ENCODE results near the gene USP37.

DNA sequence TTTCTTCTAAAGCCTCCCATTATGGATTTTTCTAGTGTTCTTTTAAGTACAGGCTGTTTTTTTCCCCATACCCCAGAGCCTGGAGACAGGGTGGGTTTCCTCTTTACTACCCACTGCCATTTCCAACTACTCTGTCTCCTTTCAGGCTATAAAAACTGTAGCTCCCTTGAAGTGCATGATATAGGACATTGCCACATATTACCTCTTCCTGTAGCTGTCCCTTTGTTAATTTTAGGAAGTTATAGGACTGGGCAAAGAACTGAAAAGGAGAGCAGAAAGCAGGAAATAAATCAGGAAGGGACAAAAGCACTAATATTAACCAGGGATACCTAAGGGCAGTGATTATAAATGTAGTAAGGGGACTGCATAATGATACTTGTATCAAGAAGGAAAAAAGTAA lies 95.2 kb downstream of the USP37 start:
- no peak for TF ChIP-seq YY1 (IDR thresholded peaks at IDR 0.05; ENCODE audit: insufficient read depth, insufficient read length)
- no peak for TF ChIP-seq ZNF274 (IDR thresholded peaks at IDR 0.05; ENCODE audit: low read depth, low read length)
- TF ChIP-seq SUZ12 (IDR thresholded peaks at IDR 0.05; ENCODE audit: extremely low read depth, insufficient read depth, insufficient read length): no peak

All from NT2/D1 (cell line).